A172 (cell line): Measurements from ENCODE around the gene PLK1. TPM values are rescaled to one million over a fixed set of nuclear protein-coding genes. Genes with fewer than 3 reads are reported as not detected.
A peak's percentile ranks its signal among the peaks of the same experiment; 100 is the strongest.
"Not testable (repeated sequence)": the region's sequence is repeated elsewhere in the genome, so short reads cannot be mapped to it uniquely, and the experiment has no call there.

Experiments
- DNase-seq: peaks from one replicate; pipeline ENCODE4 v3.0.0-alpha.2; 2015; ENCODE audit warnings: low spot score
- total RNA-seq: library from RNA; depleted of rRNA; stranded (reverse); fragments of >200 nt; shearing (Covaris generic); gene quantifications from 2 replicates; pipeline ENCODE4 v1.2.3, GENCODE V29; 2014; rRNA removed

The PLK1 gene
- total RNA-seq, 1 experiment from 2014 or later = 62.7 TPM

DNA sequence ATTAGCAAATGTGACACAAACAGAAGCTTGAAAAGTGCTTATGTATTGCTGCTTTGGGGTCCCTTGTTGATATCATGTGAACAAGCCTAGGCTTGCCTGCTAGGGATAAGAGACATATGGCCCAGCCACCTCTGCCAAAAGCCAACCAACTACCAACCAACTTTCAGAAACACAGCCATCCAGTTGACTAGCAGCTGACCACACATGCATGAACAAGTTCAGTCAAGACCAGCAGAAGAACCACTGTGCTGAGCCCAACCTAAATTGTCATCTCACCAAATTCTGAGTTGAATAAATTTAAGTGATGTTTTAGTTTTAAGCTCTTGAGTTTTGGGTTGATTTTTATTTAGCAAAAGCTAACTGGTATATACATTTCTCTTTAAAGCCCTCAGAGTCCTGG lies 30.8 kb downstream of the PLK1 start:
- no peak for DNase-seq

- no peak for DNase-seq
These were observed 31.3 kb downstream of the PLK1 start for GRCh38 chr16:23710008-23710407.

DNA sequence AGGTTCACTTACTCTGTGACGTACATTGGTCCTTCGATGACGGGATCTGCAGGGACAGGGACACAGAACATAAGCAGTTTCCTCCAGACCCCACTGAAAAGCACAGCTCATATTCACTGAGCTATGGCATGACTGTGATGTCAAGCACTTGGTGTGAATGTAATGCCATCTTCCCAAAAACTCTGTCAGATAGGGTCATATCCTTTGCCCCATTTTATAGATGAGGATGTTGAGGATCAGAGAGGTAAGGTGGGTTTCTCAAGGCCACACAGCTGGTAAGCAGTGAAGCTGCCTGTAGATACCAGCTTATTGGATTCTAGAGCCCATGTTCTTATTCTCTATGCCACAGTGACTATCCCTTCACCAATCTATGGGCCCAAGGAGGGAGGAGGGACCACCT lies 31.8 kb downstream of the PLK1 start:
- no peak for DNase-seq

DNA sequence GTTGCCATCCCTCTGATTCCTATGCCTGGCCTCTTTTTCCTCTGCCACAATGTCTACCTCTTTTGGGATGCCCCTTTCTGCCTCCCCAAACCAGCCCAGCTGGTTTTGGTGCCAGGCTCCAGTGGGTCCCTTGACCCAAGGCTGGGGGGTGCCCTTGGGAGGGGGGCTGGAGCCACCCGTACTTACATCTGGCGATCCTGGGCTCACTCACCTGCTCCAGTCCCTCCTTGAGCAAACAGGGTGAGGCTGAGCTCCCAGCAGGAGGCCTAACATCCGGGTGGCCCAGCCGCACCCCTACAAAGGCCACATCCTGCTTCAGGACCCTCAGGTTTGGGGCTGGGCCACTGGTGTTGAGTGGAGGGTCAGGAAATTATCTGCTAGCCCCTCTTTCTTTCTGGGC lies 33.1 kb downstream of the PLK1 start:
- no peak for DNase-seq

DNA sequence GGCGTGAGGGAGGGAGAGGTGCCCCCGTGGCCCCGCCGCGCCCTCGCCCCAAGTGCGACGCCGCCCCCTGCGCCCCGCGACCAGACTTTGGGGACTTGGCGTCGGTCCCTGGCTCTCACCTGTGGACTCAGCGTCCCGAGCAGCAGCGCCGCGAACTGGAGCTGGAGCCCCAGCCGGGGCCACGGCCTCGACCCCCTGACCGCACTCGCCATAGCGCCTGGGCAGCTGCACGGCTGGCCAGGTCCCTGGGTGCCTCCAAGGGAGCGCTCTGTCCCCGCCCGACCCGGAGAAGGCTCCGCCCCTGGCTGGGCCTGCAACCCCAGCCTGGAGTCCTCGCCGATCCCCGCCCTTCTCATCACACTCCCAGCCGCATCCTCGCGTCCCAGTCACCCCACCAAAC lies 34.3 kb downstream of the PLK1 start, which contains the start of gene ERN2:
ERN2 (minus strand) TSS at position 247 of the 400 bp plus-strand sequence; CDS start at position 212, 35 bp downstream.
- DNase-seq = no peak

GRCh38 chr16:23716484-23716883 lies 37.8 kb downstream of the PLK1 start:
- no peak for DNase-seq

GRCh38 chr16:23722613-23723240 lies 44.0 kb downstream of the PLK1 start:
- DNase-seq = not testable (repeated sequence)

- DNase-seq = no peak
These were observed 45.6 kb downstream of the PLK1 start for GRCh38 chr16:23724096-23724784.

- DNase-seq = no peak
These were observed 46.1 kb downstream of the PLK1 start for GRCh38 chr16:23724785-23725131.

DNA sequence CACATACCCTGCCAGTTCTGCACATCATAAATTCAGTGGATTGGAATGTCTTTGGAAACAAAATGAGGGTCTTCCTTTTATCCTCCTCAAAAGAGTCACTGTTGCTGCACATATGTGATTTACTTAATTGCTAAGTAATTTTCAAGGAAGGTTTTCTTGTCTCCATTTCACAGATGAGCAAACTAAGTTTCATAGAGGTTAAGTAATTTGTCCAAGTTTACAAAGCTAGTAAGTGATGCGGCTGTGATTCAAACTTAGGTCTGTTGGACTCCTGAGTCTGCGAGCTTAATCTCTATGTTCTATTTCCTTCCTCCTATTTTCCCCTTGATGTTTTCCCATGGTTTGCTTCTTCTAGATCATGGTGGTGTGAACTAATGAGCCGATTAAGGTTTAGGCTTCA lies 48.0 kb downstream of the PLK1 start:
- no peak for DNase-seq

GRCh38 chr16:23728112-23728477 lies 49.4 kb downstream of the PLK1 start:
- DNase-seq = no peak

DNA sequence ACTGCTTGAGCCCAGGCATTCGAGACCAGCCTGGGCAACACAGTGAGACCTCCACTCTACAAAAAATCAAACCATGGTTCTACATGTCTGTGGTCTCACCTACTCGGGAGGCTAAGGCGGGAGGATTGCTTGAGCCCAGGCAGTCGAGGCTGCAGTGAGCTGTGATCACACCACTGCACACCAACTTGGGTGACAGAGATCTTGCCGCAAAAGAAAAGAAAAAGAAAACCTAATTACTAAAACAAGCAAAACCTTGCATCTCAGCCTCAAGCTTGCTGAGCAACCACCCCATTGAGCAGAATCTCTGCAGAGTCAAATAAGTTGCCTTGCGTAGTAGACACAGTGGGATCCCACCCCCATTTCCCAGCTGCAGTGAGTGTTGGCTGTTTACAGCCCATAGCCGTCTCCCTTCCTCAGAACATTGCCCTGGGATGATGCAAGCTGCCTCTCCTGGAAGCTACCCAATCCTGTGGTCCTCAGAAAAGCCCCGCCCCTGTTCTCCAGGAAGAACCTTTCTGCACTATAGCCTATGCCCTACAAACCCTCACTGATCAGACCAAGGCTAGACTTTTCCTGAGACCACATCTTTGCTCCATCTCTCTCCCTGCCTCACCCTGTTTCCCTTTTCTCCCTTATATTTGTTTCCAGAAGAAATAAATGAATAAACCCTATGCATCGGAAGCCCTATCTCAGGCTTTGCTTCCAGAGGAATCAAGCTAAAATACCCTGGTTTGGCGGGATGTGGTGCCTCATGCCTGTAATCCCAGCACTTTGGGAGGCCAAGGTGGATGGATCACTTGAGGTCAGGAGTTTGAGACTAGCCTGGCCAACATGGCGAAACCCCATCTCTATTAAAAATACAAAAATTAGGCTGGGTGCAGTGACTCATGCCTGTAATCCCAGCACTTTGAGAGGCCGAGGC lies 51.1 kb downstream of the PLK1 start:
- DNase-seq = peak; percentile 8

DNA sequence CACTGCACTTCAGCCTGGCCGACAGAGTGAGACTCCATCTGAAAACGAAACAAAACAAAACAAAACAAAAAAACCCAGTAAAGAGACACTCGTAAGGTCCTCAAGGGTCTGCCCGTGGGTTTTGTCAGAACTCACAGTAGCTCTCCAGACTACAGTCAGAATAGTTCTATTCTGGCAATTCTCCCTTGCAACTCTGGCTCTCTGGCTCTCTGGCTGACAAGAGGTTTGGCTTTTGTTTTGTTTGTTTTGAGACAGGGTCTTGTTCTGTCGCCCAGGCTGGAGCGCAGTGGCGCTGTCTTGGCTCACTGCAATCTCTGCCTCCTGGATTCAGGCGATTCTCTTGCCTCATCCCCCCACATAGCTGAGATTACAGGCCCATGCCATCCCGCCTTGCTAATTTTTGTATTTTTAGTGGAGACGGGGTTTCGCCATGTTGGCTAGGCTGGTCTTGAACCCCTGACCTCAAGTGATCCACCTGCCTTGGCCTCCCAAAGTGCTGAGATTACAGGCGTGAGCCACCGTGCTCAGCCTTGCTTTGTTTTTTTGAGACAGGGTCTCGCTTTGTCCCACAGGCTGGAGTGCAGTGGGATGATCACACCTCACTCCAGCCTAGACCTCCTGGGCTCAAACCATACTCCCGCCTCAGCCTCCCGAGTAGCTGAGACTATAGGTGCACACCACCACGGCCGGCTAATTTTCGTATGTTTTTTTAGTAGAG lies 55.6 kb downstream of the PLK1 start:
- DNase-seq = no peak

- not testable (repeated sequence) for DNase-seq
These were observed 58.8 kb downstream of the PLK1 start for GRCh38 chr16:23737423-23738028.

GRCh38 chr16:23739516-23739915 lies 60.8 kb downstream of the PLK1 start:
- DNase-seq = no peak

Other genes with a start within 250 kb of the PLK1 start
- gene COG7, start 225.7 kb upstream of the PLK1 start, total RNA-seq = 14.5 and 21.0 TPM in 2 replicates
- 19.9 and 37.4 TPM in 2 replicates for gene GGA2, start 168.4 kb upstream of the PLK1 start, total RNA-seq
- gene EARS2, start 121.5 kb upstream of the PLK1 start, total RNA-seq = 30.8 and 33.1 TPM in 2 replicates
- gene UBFD1, start 121.2 kb upstream of the PLK1 start, total RNA-seq = 153 and 157 TPM in 2 replicates
- gene NDUFAB1, start 82.6 kb upstream of the PLK1 start, total RNA-seq = 254 and 325 TPM in 2 replicates
- gene PALB2, start 37.6 kb upstream of the PLK1 start, total RNA-seq = 15.0 and 20.1 TPM in 2 replicates
- 51.3 and 82.6 TPM in 2 replicates for gene DCTN5, start 37.4 kb upstream of the PLK1 start, total RNA-seq
- gene ERN2, start 34.3 kb downstream of the PLK1 start, total RNA-seq = not detected in 2 replicates
- not detected in 2 replicates for gene CHP2, start 76.1 kb downstream of the PLK1 start, total RNA-seq
- gene PRKCB, start 157.1 kb downstream of the PLK1 start, total RNA-seq = not detected in 2 replicates